22Rv1 (cell line): Measurements from ENCODE around the gene PLXNA4.

Experiments used
- ZFX ChIP-seq: fragments of 450-650 bp; IDR thresholded peaks from 2 replicates; pipeline ENCODE4 v1.6.1; 2017; ENCODE audit warnings: antibody characterized with exemption, borderline replicate concordance
- TF ChIP-seq, protein P1 (sequence below): fragments of 450-650 bp; IDR thresholded peaks from 2 replicates; pipeline ENCODE4 v1.5.1; 2017; ENCODE audit warnings: mild to moderate bottlenecking

DNA sequence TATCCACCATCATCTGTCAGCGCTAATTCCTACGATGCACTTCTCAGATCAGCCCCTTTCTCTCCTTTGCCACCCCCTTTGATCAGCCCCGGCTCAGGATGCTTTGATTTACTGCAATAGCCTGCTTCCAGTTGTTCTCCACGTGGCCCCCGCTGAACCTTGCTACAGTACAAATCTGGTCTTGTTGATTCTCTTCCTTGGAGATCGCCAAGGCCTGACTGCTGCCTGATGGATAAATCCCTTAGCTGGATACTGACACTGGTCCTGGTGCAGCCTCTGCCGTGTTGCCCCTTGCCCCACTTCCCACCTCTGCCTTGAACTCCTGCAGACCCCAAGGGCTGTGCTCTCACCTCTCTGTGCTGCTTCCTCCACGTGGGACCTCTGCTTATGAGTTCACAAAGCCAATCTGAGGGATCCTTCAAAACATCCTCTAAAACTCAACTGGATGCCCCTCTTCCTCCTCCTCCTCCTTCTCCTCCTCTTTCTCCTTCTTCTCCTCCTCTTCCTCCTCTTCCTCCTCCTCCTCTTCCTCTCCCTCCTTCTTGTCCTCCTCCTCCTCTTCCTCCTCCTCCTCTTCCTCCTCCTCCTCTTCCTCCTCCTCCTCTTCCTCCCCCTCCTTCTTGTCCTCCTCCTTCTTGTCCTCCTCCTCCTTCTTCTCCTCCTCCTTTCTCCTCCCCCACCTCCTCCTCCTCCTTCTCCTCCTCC lies 15.3 kb downstream of the PLXNA4 start:
- TF ChIP-seq, protein P1, sequence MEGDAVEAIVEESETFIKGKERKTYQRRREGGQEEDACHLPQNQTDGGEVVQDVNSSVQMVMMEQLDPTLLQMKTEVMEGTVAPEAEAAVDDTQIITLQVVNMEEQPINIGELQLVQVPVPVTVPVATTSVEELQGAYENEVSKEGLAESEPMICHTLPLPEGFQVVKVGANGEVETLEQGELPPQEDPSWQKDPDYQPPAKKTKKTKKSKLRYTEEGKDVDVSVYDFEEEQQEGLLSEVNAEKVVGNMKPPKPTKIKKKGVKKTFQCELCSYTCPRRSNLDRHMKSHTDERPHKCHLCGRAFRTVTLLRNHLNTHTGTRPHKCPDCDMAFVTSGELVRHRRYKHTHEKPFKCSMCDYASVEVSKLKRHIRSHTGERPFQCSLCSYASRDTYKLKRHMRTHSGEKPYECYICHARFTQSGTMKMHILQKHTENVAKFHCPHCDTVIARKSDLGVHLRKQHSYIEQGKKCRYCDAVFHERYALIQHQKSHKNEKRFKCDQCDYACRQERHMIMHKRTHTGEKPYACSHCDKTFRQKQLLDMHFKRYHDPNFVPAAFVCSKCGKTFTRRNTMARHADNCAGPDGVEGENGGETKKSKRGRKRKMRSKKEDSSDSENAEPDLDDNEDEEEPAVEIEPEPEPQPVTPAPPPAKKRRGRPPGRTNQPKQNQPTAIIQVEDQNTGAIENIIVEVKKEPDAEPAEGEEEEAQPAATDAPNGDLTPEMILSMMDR: no peak
- no peak for TF ChIP-seq ZFX
